Keratinocyte (primary cell): ENCODE data around the gene MMUT. TPM values are rescaled to one million over a fixed set of nuclear protein-coding genes. Genes with fewer than 3 reads are reported as not detected.
"Not testable (repeated sequence)": the region's sequence is repeated elsewhere in the genome, so short reads cannot be mapped to it uniquely, and the experiment has no call there.

Experiments
- DNase-seq: peaks from one replicate; pipeline ENCODE4 v3.0.0-alpha.2; 2011; ENCODE audit warnings: low read depth, missing footprints, low spot score
- FAIRE-seq: peaks from 2 replicates; lab custom pipeline; 2011; peaks lifted over from hg19 to GRCh38; lab: Jason Lieb, UNC
- H2AFZ ChIP-seq: 2 replicates; pipeline ENCODE4 v1.6.0; 2012; ENCODE audit warnings: low read length, control low read depth, inconsistent platforms; ENCODE audit not compliant: control insufficient read depth
- H3K27ac ChIP-seq: 2 replicates; pipeline ENCODE4 v1.5.1; 2011; ENCODE audit warnings: low read length; ENCODE audit not compliant: control insufficient read depth, insufficient read depth
- H3K27me3 ChIP-seq: 3 replicates; pipeline ENCODE4 v1.6.0; 2011; ENCODE audit warnings: low read length; ENCODE audit not compliant: control insufficient read depth, insufficient read depth; ENCODE audit errors: extremely low read depth
- H3K36me3 ChIP-seq, 2 experiments: 2 replicates in 1 of 2; 3 replicates in 1 of 2; pipeline ENCODE4 v1.5.1; 2011; ENCODE audit warnings: low read length in 2 of 2, mild to moderate bottlenecking in 1 of 2; ENCODE audit not compliant: control insufficient read depth in 2 of 2, insufficient read depth in 2 of 2; ENCODE audit errors: extremely low read depth in 1 of 2
- H3K4me1 ChIP-seq: 3 replicates; pipeline ENCODE4 v1.5.1; 2011; ENCODE audit warnings: low read length; ENCODE audit not compliant: control insufficient read depth, insufficient read depth; ENCODE audit errors: extremely low read depth
- H3K4me2 ChIP-seq: 3 replicates; pipeline ENCODE4 v1.6.0; 2011; ENCODE audit warnings: low read depth, low read length; ENCODE audit not compliant: control insufficient read depth, insufficient read depth; ENCODE audit errors: extremely low read depth
- H3K4me3 ChIP-seq, 3 experiments: fragments of 200-600 bp in 1 of 3; sonication (generic) in 1 of 3; 2 replicates in 2 of 3; 3 replicates in 1 of 3; pipeline ENCODE4 v1.5.1; 2011 to 2016; ENCODE audit warnings: low read length in 3 of 3, mild to moderate bottlenecking in 3 of 3, control low read depth in 2 of 3, inconsistent platforms in 1 of 3, low read depth in 1 of 3, mixed read lengths in 1 of 3, mixed run types in 1 of 3, moderate library complexity in 1 of 3; ENCODE audit not compliant: control insufficient read depth in 2 of 3, insufficient read depth in 2 of 3; ENCODE audit errors: extremely low read depth in 1 of 3
- H3K79me2 ChIP-seq: 2 replicates; pipeline ENCODE4 v1.6.0; 2012; ENCODE audit warnings: low read length; ENCODE audit not compliant: control insufficient read depth, insufficient read depth
- H3K9ac ChIP-seq: 3 replicates; pipeline ENCODE4 v1.6.0; 2011; ENCODE audit warnings: low read length; ENCODE audit not compliant: control insufficient read depth, insufficient read depth; ENCODE audit errors: extremely low read depth
- H3K9me1 ChIP-seq: 3 replicates; pipeline ENCODE4 v1.6.0; 2011; ENCODE audit warnings: low read length; ENCODE audit not compliant: control insufficient read depth, insufficient read depth; ENCODE audit errors: extremely low read depth
- H3K9me3 ChIP-seq: 2 replicates; pipeline ENCODE4 v1.5.1; 2012; ENCODE audit warnings: low read depth, low read length; ENCODE audit not compliant: control insufficient read depth
- H4K20me1 ChIP-seq: 3 replicates; pipeline ENCODE4 v1.6.0; 2011; ENCODE audit warnings: low read length; ENCODE audit not compliant: control insufficient read depth, insufficient read depth; ENCODE audit errors: extremely low read depth
- CTCF ChIP-seq, 3 experiments: IDR thresholded peaks in 1 of 3; conservative IDR thresholded peaks in 1 of 3; optimal IDR thresholded peaks in 1 of 3; 2 replicates in 2 of 3; 3 replicates in 1 of 3; pipeline versions ENCODE3 to v1.5.1; 2011; ENCODE audit warnings: low read length in 3 of 3, mild to moderate bottlenecking in 3 of 3, moderate library complexity in 2 of 3, control low read depth in 1 of 3, inconsistent platforms in 1 of 3; ENCODE audit not compliant: insufficient read depth in 2 of 3; ENCODE audit errors: extremely low read depth in 1 of 3
- EZH2 ChIP-seq: IDR thresholded peaks from one replicate; pipeline ENCODE4 v1.6.1; 2012; ENCODE audit warnings: inconsistent platforms, mild to moderate bottlenecking, low read length, moderate library complexity
- dilution Hi-C: fragments of 300-500 bp; cut with MboI; formaldehyde crosslinking; loops from one replicate; pipeline ENCODE4 v1.7.0; 2020; ENCODE audit warnings: low sequenced_read_pairs; ENCODE audit not compliant: extremely low pct_ligation_motif_present
- polyA plus RNA-seq, 5 experiments: library from polyadenylated mRNA; depleted of rRNA in 3 of 5; stranded (reverse) in 3 of 5; stranded (forward) in 1 of 5; unstranded in 1 of 5; fragments of >200 nt; gene quantifications; 1 replicate in 1 of 5; 2 replicates in 3 of 5; 3 replicates in 1 of 5; pipeline versions ENCODE4 v1.2.1 to v1.2.3, GENCODE V29; 2011 to 2012; ENCODE audit warnings: missing spikeins in 2 of 5, low read depth in 1 of 5, low replicate concordance in 1 of 5

MMUT gene
- polyA plus RNA-seq, 1 donor (not counting 4 experiments of a cell fraction or from before 2014, with no cell fraction given) = 16.5 TPM

GRCh38 chr6:49406250-49406970 is 56.6 kb downstream of the MMUT start:
- Histone ChIP-seq H3K79me2 (no peaks in the 10 kb centered on the region), H3K4me2 (no peak overlapping the region), H3K27me3 (no peaks in the 10 kb centered on the region), H3K4me1 (peaks cover 7% of the 10 kb centered on the region), H3K9me1 (no peaks in the 10 kb centered on the region), H3K27ac (no peak overlapping the region), H3K36me3 (no peaks in the 10 kb centered on the region), H3K9ac (no peak overlapping the region), H4K20me1 (no peaks in the 10 kb centered on the region), H2AFZ (no peak overlapping the region), H3K4me3 (no peak overlapping the region), H3K9me3 (no peaks in the 10 kb centered on the region)
- dilution Hi-C loops = no loop called here
- DNase-seq (no peak), FAIRE-seq (no peak)
- TF ChIP-seq EZH2 = no peak
- no peak for TF ChIP-seq CTCF (optimal IDR thresholded peaks at IDR 0.05 in 1 of 3, IDR thresholded peaks at IDR 0.05 in 1 of 3, conservative IDR thresholded peaks at IDR 0.05 in 1 of 3; ENCODE audit: extremely low read depth in 1 of 3, insufficient read depth in 2 of 3, low read length in 3 of 3)

GRCh38 chr6:49401063-49401462 is 62.0 kb downstream of the MMUT start:
- Histone ChIP-seq H3K4me2 (no peak overlapping the region), H3K9me1 (no peaks in the 10 kb centered on the region), H3K27me3 (no peaks in the 10 kb centered on the region), H3K36me3 (no peaks in the 10 kb centered on the region), H2AFZ (no peak overlapping the region), H3K9me3 (no peaks in the 10 kb centered on the region), H4K20me1 (no peaks in the 10 kb centered on the region), H3K79me2 (no peaks in the 10 kb centered on the region), H3K9ac (no peak overlapping the region), H3K4me1 (no peaks in the 10 kb centered on the region), H3K4me3 (no peak overlapping the region), H3K27ac (no peak overlapping the region)
- no peak for DNase-seq
- no peak for FAIRE-seq
- dilution Hi-C loops = no loop called here
- TF ChIP-seq EZH2 (no peak), CTCF (optimal IDR thresholded peaks at IDR 0.05 in 1 of 3, IDR thresholded peaks at IDR 0.05 in 1 of 3, conservative IDR thresholded peaks at IDR 0.05 in 1 of 3; ENCODE audit: extremely low read depth in 1 of 3, insufficient read depth in 2 of 3, low read length in 3 of 3) (no peak)

GRCh38 chr6:49386667-49387508 is 76.2 kb downstream of the MMUT start:
- FAIRE-seq, dilution Hi-C loops, H3K9me1 ChIP-seq, H3K36me3 ChIP-seq, H3K27ac ChIP-seq, H3K9me3 ChIP-seq, H4K20me1 ChIP-seq, H3K4me2 ChIP-seq, H3K27me3 ChIP-seq, H3K9ac ChIP-seq, H3K79me2 ChIP-seq, H2AFZ ChIP-seq, H3K4me1 ChIP-seq, H3K4me3 ChIP-seq, DNase-seq: not testable (repeated sequence)
